ENCODE data around the gene GIT2.

Gene GIT2

GRCh38 chr12:109910969-109911348 is 85.2 kb downstream of the GIT2 start:
- TF ChIP-seq, protein P1, sequence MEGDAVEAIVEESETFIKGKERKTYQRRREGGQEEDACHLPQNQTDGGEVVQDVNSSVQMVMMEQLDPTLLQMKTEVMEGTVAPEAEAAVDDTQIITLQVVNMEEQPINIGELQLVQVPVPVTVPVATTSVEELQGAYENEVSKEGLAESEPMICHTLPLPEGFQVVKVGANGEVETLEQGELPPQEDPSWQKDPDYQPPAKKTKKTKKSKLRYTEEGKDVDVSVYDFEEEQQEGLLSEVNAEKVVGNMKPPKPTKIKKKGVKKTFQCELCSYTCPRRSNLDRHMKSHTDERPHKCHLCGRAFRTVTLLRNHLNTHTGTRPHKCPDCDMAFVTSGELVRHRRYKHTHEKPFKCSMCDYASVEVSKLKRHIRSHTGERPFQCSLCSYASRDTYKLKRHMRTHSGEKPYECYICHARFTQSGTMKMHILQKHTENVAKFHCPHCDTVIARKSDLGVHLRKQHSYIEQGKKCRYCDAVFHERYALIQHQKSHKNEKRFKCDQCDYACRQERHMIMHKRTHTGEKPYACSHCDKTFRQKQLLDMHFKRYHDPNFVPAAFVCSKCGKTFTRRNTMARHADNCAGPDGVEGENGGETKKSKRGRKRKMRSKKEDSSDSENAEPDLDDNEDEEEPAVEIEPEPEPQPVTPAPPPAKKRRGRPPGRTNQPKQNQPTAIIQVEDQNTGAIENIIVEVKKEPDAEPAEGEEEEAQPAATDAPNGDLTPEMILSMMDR (IDR thresholded peaks at IDR 0.05) = peak; percentile 18; the same call in 1 of the 2 replicates

GRCh38 chr12:109910254-109910968 is 85.8 kb downstream of the GIT2 start:
- TF ChIP-seq, protein P1 (IDR thresholded peaks at IDR 0.05) = no peak

- TF ChIP-seq, protein P1 (IDR thresholded peaks at IDR 0.05) = no peak
Observed at GRCh38 chr12:109905301-109905700, 90.9 kb downstream of the GIT2 start.

DNA sequence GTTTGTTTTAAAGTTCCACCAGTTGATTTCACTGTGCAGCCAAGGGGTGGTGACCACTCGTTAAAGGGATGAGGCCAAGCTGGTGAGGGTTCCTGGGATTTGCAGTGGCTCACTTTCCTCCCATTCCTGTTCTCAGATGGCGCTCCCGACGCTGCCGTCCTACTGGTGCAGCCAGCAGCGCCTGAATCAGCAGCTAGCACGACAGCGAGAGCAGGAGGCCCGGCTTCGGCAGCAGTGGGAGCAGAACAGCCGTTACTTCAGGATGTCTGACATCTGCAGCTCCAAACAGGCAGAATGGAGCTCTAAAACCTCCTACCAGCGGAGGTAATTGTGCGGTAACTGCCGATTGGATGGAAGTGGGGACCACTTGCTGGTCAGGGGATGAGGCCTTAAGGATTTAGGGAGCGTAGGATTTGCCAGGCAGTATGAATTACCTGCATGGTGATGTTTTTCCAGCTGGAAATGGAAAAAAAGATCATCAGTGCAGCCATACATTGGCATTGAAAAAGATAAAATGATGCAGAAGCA is 93.2 kb downstream of the GIT2 start:
- TF ChIP-seq, protein P1 (IDR thresholded peaks at IDR 0.05) = no peak

DNA sequence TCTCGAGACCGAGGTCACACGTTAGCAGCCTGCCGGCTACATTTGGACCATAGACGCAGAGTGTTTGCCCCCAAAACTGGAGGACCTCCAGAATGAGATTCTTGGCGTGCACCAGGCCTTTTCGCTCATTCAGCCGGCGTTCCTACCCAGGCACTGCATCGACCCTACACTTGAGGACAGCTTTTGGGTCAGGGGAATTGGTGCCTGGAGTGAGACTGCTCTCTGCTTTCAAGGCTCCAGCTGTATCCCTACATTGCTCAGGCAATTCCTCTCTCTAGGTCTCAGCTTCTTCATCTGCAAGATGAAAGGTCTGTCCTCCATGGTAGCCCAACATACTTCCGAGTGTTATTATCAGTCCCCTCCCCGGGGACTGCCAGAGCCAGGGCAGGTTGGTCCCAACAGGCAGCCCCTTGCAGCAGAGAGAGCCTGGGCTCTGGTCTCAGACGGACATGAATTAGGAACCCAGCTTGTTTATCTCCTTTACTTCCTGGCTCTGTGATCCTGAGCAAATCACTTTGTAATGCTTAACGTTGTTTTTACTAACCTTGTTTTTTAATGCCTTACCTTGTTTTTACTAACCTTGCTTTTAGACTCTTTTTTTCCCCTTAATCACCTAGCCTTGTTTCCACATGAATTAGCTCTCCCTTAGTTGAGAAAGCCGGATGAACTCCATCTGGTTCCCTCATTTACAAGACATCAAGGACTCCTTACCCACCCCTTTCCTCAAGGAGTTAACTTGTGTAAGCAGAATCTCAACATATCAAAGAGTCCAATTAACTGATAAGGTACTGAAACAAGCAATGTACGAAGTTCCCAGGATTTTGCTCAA is 95.2 kb downstream of the GIT2 start:
- TF ChIP-seq, protein P1 (IDR thresholded peaks at IDR 0.05) = no peak

- TF ChIP-seq, protein P1 (IDR thresholded peaks at IDR 0.05) = peak; percentile 43; the same call in 1 of the 2 replicates
Observed at GRCh38 chr12:109899783-109900751, 96.1 kb downstream of the GIT2 start, which contains the start of gene TCHP. Gene TCHP, plus strand, starts transcription at chr12:109900274. Its CDS starts 2,753 bp downstream, at chr12:109903027.

DNA sequence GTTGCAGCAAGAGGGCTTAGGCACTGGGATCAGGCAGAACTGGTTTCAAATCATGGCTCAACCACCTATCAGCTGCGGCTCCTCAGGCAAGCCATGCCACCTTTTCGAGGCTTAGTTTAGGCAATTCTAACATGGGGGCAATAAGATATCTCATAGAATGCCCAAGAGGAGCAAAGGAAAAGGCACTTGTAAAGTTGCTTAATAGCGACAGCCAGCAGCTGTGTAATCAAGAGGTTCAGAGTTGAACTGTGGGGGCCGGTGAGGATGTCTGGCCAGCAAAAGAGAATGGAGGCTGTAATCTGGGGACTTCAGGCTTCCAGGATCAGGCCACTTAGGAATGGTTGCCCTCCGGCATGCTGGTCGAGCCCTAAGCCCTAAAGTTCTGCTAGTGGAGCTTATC is 99.1 kb downstream of the GIT2 start:
- TF ChIP-seq, protein P1 (IDR thresholded peaks at IDR 0.05) = no peak

All from LNCAP (cell line).